CD4-positive, alpha-beta T cell treated with Interleukin-17A for 4 hours (primary cell): ENCODE measurements around the gene RAI14.
"Not testable (repeated sequence)": the region's sequence is repeated elsewhere in the genome, so short reads cannot be mapped to it uniquely, and the experiment has no call there.

Experiments
- DNase-seq: peaks from one replicate; pipeline ENCODE4 v3.0.0-alpha.2; 2020; ENCODE audit warnings: mixed read lengths

Gene RAI14

DNA sequence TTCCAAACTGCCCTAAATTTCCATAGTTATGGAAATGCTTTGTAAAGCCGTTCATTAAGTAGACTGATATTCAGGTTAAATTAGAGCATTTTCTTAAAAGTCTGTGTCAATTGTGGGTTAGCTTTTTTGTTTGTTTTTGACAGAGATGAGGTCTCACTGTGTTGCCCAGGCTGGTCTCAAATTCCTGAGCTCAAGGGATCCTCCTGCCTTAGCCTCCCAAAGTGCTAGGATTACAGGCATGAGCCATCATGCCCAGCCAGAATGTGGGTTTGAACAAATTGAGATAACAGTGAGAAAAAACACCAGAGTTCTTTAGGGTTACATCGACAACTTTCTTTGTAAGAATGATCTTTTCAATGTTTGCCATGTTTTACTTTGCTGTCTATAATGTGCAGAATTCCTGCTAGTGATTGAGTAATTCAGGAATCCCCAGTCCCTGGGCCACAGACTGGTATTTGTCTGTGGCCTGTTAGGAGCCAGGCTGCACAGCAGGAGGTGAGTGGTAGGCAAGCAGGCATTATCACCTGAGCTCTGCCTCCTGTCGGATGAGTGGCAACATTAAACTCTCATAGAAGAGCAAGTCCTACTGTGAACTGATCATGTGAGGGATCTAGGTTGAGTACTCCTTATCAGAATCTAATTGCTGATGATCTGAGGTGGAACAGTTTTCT is 80.5 kb downstream of the RAI14 start:
- DNase-seq = no peak

DNA sequence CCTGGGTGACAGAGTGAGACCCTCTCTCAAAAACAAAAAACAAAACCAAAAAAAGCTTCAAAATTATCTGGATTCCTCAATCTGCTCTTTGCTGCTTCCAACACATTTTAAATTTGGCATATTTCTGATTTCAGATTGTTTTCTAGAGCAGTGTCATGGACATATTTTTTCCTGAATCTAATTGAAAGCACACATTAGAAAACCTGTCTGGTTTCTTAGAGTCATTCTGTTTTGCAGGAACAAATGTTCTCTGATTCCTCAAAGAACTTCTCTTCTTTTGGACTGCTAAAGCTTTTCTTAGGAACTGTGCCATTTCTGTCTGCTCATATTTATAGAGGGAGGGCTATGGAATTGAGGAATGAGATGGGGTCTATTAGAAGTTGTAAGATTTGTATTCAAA is 81.6 kb downstream of the RAI14 start:
- DNase-seq = no peak

GRCh38 chr5:34738381-34738780 is 82.3 kb downstream of the RAI14 start:
- DNase-seq = no peak

DNA sequence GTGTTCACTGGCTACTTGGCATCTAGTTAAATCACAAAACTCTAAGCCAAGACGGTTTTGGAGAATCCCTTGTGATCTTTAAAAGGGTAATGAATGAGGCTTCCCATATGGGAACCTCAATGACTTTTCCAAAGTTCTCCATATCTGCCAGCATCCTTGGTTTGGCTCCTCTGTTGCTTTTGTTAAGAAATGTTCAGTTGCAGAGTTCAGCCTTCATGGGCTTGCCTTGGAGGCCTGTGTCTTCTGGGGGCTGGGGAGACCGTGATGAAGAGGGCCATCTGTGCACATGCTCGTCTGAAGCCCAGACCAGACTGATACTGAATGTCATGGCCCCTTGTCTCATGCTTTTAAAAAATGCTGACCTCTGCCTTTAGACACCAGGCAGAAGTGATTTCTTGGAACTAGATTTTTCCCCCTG is 84.3 kb downstream of the RAI14 start:
- DNase-seq = no peak

DNA sequence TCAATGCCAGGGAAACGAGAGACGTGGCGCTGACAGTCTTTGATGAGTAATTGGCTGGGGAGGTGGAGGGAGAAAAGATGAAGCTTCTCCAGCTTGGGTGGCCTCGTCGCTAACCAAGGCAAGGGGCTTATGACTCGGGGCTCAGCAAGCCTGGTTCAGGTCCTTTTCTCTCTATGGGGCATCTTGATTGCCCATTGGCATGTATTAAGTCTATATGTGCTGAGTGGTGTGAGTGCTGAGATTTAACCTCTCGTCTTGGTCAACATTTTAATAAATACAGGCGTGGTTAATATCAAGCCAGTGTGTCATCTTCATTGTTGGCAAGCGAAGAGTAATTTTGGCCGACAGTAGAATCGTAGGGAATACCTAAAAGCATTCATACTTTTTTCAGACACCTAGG is 85.9 kb downstream of the RAI14 start:
- DNase-seq = no peak

DNA sequence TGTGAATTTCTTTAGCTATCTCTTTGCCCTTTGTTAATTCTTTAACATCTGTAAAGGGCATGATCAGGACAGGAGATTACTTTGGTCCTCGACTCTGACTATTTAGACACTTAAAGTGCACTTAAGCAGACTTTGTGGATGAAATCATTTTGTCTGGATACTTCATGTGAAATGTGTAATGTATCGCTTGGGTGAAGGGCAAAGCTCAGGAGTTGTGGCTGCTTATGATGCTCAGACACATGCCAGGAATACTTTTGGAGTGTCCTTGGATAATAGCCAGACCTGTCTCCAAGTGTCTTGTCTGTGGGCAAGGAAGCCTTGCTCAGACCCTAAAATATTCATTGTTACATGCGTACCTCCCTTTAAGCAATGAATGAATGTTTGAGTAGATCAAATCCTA is 87.8 kb downstream of the RAI14 start:
- no peak for DNase-seq

- no peak for DNase-seq
Observed at GRCh38 chr5:34748431-34748830, 92.3 kb downstream of the RAI14 start.

DNA sequence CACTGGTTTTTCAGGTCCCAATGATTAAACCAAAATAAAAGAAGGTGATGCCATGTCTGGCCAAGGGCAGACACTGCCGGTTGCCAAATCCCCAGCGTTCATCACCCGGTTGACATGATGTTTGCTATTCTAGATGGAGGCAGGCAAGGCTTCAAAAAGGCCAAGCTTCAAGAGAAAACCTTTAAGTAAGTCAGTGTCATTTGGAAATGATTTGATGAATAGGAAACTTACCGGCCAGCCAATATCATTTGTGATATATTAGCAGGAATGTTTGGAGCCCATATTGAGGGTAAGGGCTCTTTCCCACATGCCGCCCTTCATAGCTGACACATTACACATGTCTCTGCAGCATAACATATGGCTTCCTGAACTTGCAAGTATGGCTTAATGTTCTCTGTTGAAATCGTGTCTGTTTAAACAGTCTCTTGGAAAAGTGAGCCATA is 93.3 kb downstream of the RAI14 start:
- no peak for DNase-seq

DNA sequence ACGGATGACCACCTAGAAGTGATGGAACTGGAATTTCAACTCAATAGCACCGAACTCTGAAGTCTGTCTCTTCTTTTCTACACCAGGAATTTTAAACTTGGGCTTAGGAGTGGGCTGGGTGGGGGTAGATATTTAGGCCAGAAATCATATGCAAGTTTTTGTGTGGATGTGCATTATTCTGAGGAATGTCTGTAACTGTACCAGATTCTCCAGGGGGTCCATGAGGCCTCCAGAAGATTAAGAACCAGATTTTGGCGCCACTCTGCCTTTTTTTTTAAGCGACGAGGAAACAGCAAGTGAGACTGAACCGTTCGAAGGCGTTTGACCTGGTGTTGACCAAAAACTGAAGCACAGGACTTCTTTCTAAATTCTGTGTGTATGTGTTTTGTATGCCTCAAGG is 94.1 kb downstream of the RAI14 start:
- DNase-seq = no peak

DNA sequence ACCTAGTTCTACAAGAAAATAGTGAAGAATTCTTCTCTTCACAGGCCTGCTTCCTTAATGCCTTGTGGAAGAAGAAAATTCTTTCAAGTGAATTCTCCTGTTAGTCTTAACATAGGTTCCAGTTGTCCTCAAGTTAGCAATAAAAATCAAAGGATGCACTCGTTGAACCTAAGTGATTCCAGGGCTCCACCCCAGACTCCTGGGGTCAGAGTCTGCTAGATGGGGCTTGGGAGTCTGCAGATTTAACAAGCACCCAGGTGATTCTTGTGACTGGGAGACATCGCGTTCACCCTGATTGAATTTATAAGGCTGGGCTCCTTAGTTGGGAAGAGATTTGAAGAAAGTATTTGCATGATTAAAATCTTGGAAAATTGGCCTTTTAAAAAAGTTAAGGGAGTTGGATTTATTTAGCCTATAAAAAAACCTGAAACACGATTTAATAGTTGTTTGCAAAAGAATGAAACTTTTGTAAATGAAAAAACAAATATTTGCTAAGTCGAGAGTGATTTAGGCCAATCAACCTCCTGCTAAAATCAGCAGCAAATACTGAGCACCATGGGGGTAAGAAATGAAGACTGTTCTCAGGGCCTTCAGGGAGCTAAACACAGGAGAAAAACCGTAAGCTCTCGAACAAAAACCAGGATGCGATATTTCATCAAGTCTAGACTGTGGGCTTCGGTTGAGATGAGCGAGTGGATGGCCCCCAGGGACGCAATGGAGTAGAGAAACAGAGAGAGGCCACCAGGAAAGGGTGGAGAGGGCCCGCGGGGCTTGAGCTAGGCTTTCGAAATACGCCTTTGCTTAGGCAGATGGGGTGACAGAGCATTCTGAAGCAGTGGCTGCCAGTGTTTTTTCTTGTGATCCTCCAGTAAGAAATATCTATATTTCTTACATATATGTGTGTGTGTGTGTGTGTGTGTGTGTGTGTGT is 95.9 kb downstream of the RAI14 start:
- no peak for DNase-seq

DNA sequence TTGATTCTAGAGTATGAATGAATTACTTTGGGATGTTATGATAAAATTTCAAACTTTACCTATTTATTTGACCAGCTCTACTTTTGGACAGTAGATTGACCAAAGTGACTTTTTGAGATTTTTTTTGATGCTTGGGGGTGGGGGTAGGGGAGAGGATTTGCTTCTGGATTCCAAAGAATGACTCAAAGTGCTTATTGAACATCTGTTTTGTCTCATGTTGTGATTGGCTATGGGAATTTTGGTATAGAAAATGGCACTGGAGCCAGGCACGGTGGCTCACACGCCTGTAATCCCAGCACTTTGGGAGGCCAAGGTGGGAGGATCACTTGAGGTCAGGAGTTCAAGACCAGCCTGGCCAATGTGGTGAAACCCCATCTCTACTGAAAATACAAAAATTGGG is 97.1 kb downstream of the RAI14 start:
- not testable (repeated sequence) for DNase-seq

DNA sequence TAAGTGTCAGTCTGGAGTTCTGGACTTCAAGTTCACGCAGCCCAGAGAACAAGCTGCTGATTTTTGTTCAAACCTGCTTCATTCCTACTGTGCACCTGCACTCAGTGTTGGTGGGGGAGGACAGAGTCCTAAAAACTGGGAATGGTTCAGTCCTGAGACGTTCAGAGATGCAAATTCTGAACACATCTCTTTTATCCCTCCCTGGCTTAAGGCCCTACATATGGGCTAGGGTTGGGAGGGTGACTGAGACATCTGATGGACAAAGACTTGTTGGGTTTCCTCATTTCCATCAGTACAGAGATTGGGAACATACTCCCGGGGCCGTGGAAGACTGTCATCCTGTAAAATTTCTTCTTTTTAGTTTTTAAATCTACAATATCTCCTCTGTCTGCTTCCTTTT is 99.8 kb downstream of the RAI14 start:
- no peak for DNase-seq

GRCh38 chr5:34756781-34757624 is 100.9 kb downstream of the RAI14 start:
- DNase-seq = no peak

DNA sequence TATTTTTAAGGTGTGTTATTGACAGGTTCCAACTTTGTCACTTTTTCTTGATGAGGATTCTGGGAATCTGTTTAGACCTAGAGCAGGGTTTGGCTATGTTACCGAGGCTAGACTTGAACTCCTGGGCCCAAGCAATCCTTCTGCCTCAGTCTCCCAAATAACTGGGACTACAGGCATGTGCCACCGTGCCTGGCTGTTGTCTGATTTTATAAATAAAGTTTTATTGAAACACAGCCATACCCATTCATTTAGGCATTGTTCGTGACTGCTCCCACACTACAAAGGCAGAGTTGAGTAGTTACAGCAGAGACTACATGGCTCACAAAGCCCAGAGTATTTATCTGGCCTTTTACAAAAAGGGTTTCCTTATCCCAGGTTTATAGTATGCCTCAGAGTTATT is 102.4 kb downstream of the RAI14 start:
- no peak for DNase-seq

- not testable (repeated sequence) for DNase-seq
Observed at GRCh38 chr5:34759213-34759612, 103.1 kb downstream of the RAI14 start.

DNA sequence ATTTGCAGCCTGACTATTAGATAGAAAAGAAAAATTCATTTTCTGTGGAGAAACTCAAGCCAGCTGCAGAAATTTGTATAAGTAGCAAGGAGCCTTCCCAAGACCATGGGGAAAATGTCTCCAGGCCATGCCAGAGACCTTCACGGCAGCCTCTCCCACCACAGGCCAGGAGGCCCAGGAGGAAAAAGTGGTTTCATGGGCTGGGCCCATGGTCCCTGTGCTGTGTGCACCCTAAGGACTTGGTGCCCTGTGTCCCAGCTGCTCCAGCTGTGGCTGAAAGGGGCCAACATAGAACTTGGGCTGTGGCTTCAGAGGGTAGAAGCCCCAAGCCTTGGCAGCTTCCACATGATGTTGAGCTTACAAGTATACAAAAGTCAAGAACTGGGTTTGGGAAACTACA is 109.5 kb downstream of the RAI14 start:
- DNase-seq = no peak

GRCh38 chr5:34767180-34767579 is 111.1 kb downstream of the RAI14 start:
- no peak for DNase-seq

DNA sequence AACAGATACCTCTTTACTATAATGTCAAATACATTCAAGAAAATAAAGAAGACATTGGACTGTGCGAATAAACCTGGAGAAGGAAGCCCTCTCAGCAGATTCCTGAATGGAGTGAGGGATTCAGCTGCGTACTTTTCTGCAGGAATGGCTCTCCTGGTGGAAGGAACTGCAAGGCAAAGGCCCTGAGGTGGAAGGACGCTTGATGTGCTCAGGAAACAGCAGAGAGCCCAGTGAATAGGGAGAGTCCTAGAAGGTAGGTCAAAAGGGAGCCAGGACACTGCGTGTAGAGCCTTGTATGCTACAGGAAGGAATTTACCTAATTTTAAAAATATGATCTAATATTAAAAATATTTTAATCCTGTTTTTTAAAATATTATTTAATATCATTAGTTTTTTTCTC is 114.4 kb downstream of the RAI14 start:
- no peak for DNase-seq

GRCh38 chr5:34771076-34771475 is 114.9 kb downstream of the RAI14 start:
- DNase-seq = no peak

- no peak for DNase-seq
Observed at GRCh38 chr5:34772267-34773098, 116.4 kb downstream of the RAI14 start.

DNA sequence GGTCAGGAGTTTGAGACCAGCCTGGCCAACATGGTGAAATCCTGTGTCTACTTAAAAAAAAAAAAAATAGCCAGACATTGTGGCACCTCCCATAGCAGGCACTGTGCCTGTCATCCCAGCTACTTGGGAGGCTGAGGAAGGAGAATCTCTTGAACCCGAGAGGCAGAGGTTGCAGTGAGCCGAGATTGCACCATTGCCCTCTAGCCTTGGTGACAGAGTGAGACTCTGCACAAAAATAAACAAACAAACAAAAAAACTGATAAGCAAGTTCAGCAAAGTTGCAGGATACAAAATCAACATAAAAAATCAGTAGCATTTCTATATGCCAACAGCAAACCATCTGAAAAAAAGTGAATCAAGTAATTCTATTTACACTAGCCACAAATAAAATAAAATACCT is 118.0 kb downstream of the RAI14 start:
- DNase-seq = no peak

- not testable (repeated sequence) for DNase-seq
Observed at GRCh38 chr5:34774678-34775077, 118.5 kb downstream of the RAI14 start.
